ENCODE data around the gene PLIN4.
A peak's percentile ranks its signal among the peaks of the same experiment; 100 is the strongest.

PLIN4 gene

DNA sequence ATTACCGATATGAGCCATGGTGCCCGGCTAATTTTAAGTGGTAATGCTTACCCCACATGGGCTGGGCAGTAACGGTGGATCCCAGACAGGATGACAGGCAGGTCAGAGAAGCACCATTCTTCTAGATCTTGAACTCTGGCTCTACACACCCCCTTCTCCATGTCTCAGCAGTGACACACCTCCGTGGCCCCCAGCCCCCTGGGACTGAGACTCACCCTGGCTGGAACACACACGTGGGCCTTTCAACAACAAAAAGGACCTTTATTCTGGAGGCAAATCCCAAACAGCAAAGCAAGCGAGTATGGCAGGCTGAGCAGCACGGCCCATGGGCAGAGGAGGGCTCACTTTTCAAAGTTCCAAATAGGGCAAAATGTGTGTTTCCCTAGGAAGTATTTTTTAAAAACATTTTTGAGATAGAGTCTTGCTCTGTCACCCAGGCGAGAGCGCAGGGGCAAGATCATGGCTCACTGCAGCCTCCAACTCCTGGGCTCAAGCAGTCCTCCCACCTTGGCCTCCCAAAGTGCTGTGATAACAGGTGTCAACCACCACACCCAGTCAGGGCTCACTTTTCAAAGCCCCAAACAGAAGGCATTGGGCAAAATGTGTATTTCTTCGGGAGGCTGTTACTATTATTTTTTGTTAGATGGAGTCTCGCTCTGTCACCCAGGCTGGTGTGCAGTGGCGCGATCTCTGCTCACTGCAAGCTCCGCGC, 4.2 kb upstream of the PLIN4 start:
- TF ChIP-seq, protein P1, sequence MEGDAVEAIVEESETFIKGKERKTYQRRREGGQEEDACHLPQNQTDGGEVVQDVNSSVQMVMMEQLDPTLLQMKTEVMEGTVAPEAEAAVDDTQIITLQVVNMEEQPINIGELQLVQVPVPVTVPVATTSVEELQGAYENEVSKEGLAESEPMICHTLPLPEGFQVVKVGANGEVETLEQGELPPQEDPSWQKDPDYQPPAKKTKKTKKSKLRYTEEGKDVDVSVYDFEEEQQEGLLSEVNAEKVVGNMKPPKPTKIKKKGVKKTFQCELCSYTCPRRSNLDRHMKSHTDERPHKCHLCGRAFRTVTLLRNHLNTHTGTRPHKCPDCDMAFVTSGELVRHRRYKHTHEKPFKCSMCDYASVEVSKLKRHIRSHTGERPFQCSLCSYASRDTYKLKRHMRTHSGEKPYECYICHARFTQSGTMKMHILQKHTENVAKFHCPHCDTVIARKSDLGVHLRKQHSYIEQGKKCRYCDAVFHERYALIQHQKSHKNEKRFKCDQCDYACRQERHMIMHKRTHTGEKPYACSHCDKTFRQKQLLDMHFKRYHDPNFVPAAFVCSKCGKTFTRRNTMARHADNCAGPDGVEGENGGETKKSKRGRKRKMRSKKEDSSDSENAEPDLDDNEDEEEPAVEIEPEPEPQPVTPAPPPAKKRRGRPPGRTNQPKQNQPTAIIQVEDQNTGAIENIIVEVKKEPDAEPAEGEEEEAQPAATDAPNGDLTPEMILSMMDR (conservative IDR thresholded peaks at IDR 0.05; ENCODE audit: low read length), result no peak
- DNase-seq (ENCODE audit: low read depth), result no peak
- no peak overlapping the region for H3K4me3 ChIP-seq (ENCODE audit: low read length)

DNA sequence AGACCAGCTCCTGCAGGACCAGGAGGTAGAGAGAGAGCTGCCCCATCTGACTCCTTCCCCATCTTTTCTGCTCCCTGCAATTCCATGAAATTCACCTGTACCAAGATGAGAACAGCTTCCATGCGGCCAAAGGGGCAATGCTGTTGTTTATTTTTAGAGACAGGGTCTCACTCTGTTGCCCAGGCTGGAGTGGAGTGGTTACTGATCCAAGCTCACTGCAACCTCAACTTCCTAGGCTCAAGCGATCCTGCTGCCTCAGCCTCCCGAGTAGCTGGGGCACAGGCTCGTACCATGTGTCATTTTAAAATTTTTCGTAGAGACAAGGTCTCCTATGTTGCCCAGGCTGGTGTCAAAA, 3.6 kb upstream of the PLIN4 start:
- DNase-seq (ENCODE audit: low read depth), result no peak
- TF ChIP-seq, protein P1 (conservative IDR thresholded peaks at IDR 0.05; ENCODE audit: low read length), result no peak
- no peak overlapping the region for H3K4me3 ChIP-seq (ENCODE audit: low read length)

DNA sequence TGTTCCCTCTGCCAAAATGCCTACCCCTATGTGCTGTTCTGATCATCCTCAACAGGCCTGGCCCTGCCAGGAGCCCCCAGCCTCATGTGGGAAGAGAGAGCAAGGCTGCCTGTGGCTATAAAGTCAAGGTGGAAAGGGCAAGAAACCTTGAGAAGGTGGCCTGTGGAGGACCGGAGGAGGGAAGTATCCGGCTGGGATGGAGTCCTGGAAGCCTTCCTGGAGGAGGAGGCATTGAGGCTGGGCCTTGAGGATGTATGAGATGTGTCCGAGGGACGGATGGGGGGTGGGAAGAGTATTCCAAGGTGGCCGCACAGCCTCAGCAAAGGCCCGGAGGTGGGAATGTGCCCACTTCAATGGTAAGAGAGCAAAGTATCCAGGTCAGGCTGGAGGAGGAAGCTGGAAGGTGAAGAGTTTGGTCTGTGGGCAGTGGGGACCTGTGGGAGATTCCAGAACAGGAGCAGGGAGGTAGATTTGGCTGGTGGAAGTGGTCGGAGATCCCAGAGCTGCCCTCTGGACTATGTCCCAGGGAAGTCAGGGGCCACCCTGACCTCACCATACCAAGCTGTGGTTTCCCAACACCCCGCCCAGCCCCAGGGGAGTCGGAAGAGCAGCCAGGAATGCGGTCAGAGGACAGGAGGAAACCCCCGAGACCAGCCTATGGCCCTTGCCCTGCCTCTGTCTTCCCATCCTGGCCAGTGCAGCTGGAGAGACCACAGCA, 3.0 kb upstream of the PLIN4 start:
- DNase-seq (ENCODE audit: low read depth), result peak; percentile 24
- no peak overlapping the region for H3K4me3 ChIP-seq (ENCODE audit: low read length)
- TF ChIP-seq, protein P1 (conservative IDR thresholded peaks at IDR 0.05; ENCODE audit: low read length), result no peak

DNA sequence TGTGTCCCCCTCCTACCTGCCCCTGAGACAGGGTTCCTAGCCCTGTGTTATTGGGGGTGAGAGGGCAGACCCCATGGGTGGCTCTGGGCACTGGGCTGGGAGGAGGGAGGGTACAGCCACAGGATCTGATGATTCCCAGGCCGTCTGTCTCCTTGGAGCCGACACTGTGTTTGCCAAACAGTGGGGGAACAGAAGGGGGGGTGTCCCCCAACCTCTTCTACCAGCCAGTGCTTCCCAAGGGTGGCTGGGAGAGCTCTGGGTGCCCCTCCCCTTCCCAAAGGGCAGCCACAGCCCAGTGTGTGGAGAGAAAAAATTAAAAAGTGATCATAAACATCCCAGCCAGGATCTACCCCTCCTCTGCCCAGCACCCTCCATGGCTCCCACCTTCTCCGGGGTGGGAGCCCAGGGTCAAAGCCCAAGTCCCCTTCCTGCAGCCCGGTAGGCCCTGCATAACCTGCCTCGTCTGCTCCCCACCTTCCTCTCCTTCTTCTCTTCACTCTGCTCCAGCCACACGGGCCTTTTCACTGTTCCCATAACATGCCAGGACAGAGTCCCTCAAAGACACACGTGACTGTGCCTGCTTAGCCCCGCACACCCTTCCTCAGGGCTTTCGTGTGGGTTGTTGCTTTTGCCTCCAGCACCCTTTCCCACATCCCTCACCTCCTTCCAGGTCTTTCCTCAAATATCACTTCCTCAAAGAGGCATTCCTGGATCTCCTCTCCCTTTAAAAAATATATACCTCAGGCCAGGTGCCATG, 1.4 kb upstream of the PLIN4 start:
- peak; percentile 34 for DNase-seq (ENCODE audit: low read depth)
- TF ChIP-seq, protein P1 (conservative IDR thresholded peaks at IDR 0.05; ENCODE audit: low read length), result no peak

DNA sequence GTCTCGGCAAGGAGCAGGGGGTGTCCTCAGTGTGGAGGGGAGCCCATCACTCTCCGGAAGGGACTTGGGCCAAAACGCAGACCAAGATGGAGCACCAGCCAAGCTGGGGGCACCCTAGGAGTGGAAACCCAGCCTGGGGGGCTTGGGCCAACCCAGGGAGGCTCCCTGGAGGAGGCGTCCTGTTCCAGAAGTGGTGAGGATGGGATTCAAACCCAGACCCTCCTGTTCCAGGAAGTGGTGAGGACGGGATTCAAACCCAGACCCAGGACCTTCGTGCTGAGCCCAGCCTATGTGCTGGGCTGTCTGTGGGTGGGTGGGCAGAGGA, 848 bp upstream of the PLIN4 start:
- DNase-seq (ENCODE audit: low read depth), result no peak
- no peak overlapping the region for H3K4me3 ChIP-seq (ENCODE audit: low read length)
- TF ChIP-seq, protein P1 (conservative IDR thresholded peaks at IDR 0.05; ENCODE audit: low read length), result no peak

More for the DNA sequence above, 1.4 kb upstream of the PLIN4 start:
- no peak overlapping the region for H3K4me3 ChIP-seq (ENCODE audit: low read length)

DNA sequence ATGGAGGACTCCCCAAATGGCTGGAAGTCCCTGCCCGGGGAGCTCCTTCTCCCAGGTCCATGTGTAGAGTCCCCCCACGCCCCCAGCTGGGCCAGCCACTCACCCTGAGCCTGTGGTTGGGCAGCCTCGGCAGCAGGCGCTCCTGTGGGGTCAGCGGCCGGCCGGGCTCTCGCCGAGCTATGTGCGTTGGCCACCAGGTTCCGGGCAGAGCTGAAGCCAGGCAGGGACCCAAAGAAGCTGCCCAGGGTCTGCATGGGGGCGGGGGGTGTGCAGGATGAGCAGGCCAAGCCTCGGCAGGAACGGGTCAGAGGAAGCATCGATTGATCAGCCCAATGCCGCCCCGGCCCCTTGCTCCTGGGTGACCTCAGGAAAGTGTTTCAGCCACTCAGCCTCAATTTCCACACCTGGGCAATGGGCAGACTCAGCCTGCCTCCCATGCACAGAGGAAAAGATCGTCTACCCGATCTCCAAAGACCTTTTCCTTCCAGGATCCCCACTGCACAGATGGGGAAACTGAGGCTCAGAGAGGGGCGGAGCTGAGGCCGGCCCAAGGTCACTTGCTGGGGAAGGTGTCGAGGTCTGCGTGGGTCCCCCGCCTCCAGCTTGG, 732 bp downstream of the PLIN4 start:
- DNase-seq (ENCODE audit: low read depth), result no peak
- TF ChIP-seq, protein P1 (conservative IDR thresholded peaks at IDR 0.05; ENCODE audit: low read length), result no peak
- H3K4me3 ChIP-seq (ENCODE audit: low read length), result no peak overlapping the region
